Chondrocyte (in vitro differentiated cells): ENCODE measurements around the gene THAP6. TPM values are rescaled to one million over a fixed set of nuclear protein-coding genes. Genes with fewer than 3 reads are reported as not detected.
A peak's percentile ranks its signal among the peaks of the same experiment; 100 is the strongest.
"Not testable (repeated sequence)": the region's sequence is repeated elsewhere in the genome, so short reads cannot be mapped to it uniquely, and the experiment has no call there.

Experiments
- DNase-seq: peaks from one replicate; pipeline ENCODE4 v3.0.0; 2021; ENCODE audit warnings: mixed read lengths, low spot score
- H3K27ac Mint-ChIP-seq: one replicate; pipeline ENCODE4 v1.8.0; 2021; ENCODE audit warnings: mild to moderate bottlenecking, moderate library complexity, mixed read lengths; ENCODE audit not compliant: unreplicated experiment
- H3K27me3 Mint-ChIP-seq: 2 replicates; pipeline ENCODE4 v1.8.0; 2021; ENCODE audit warnings: low read depth, mixed read lengths
- H3K36me3 Mint-ChIP-seq: 2 replicates; pipeline ENCODE4 v1.8.0; 2021; ENCODE audit warnings: low read depth, mixed read lengths
- H3K4me1 Mint-ChIP-seq: 2 replicates; pipeline ENCODE4 v1.8.0; 2021; ENCODE audit warnings: low read depth, mild to moderate bottlenecking, mixed read lengths
- H3K4me3 Mint-ChIP-seq: one replicate; pipeline ENCODE4 v1.8.0; 2021; ENCODE audit warnings: mild to moderate bottlenecking, moderate library complexity, mixed read lengths; ENCODE audit not compliant: unreplicated experiment
- H3K9me3 Mint-ChIP-seq: 2 replicates; pipeline ENCODE4 v1.8.0; 2021; ENCODE audit warnings: low read depth, mixed read lengths
- CTCF ChIP-seq: fragments of 200-600 bp; sonication (generic); IDR thresholded peaks from 2 replicates; pipeline ENCODE4 v1.5.0; 2021; ENCODE audit warnings: antibody characterized with exemption, mild to moderate bottlenecking, moderate library complexity
- total RNA-seq: library from RNA; stranded (reverse); gene quantifications from 3 replicates; pipeline ENCODE4 v1.2.1, GENCODE V29; 2021

Gene THAP6
- total RNA-seq, 1 donor from 2014 or later, result 12.9 TPM

- H3K27ac Mint-ChIP-seq, result no peak overlapping the region
- H3K4me3 Mint-ChIP-seq, result peak overlapping the region; percentile 93
- no peaks in the 10 kb centered on the region for H3K9me3 Mint-ChIP-seq
- no peaks in the 10 kb centered on the region for H3K27me3 Mint-ChIP-seq
- peaks cover 24% of the 10 kb centered on the region for H3K4me1 Mint-ChIP-seq
- TF ChIP-seq CTCF, result no peak
- DNase-seq, result no peak
- H3K36me3 Mint-ChIP-seq, result peaks cover 6% of the 10 kb centered on the region
Measured at GRCh38 chr4:75512386-75513211, 1.7 kb upstream of the THAP6 start.

- H3K4me1 Mint-ChIP-seq, result peaks cover 26% of the 10 kb centered on the region
- H3K36me3 Mint-ChIP-seq, result peaks cover 8% of the 10 kb centered on the region
- no peaks in the 10 kb centered on the region for H3K9me3 Mint-ChIP-seq
- DNase-seq, result no peak
- peak overlapping the region; percentile 93 for H3K4me3 Mint-ChIP-seq
- H3K27ac Mint-ChIP-seq, result peak overlapping the region; percentile 97
- H3K27me3 Mint-ChIP-seq, result no peaks in the 10 kb centered on the region
- TF ChIP-seq CTCF, result no peak
Measured at GRCh38 chr4:75513526-75514130, 645 bp upstream of the THAP6 start.

- Mint-ChIP-seq H3K36me3 (peaks cover 17% of the 10 kb centered on the region), H3K27me3 (no peaks in the 10 kb centered on the region), H3K4me3 (peak overlapping the region; percentile 93), H3K4me1 (peaks cover 20% of the 10 kb centered on the region), H3K27ac (peak overlapping the region; percentile 97), H3K9me3 (no peaks in the 10 kb centered on the region)
- DNase-seq, result no peak
- TF ChIP-seq CTCF, result no peak
Measured at GRCh38 chr4:75514949-75515612, 808 bp downstream of the THAP6 start.

GRCh38 chr4:75516144-75516543, 1.9 kb downstream of the THAP6 start:
- no peaks in the 10 kb centered on the region for H3K9me3 Mint-ChIP-seq
- TF ChIP-seq CTCF, result no peak
- no peak overlapping the region for H3K4me3 Mint-ChIP-seq
- H3K4me1 Mint-ChIP-seq, result peaks cover 22% of the 10 kb centered on the region
- H3K27me3 Mint-ChIP-seq, result no peaks in the 10 kb centered on the region
- H3K27ac Mint-ChIP-seq, result no peak overlapping the region
- peaks cover 22% of the 10 kb centered on the region for H3K36me3 Mint-ChIP-seq
- DNase-seq, result no peak

GRCh38 chr4:75519452-75519851, 5.2 kb downstream of the THAP6 start:
- H3K4me3 Mint-ChIP-seq, H3K27ac Mint-ChIP-seq, H3K9me3 Mint-ChIP-seq, H3K27me3 Mint-ChIP-seq, DNase-seq: not testable (repeated sequence)
- Mint-ChIP-seq H3K4me1 (peaks cover 23% of the 10 kb centered on the region), H3K36me3 (peaks cover 29% of the 10 kb centered on the region)
